RWPE2 (cell line): Measurements from ENCODE around the gene IFT57.

Source experiments
- ATAC-seq: fragments of 200-7000 bp; cut with Tn5 transposase; 3 replicates; pipeline ENCODE4 v1.9.1; 2021; ENCODE audit warnings: low read depth
- DNase-seq: peaks from one replicate; pipeline ENCODE4 v3.0.0-alpha.2; 2020; ENCODE audit warnings: low spot score
- H3K27ac ChIP-seq: fragments of 450-650 bp; 2 replicates; pipeline ENCODE4 v1.5.1; 2017; ENCODE audit warnings: mild to moderate bottlenecking; ENCODE audit not compliant: poor library complexity, severe bottlenecking
- H3K27me3 ChIP-seq: fragments of 250-450 bp; sonication (Bioruptor Pico); 2 replicates; pipeline ENCODE4 v1.5.1; 2021; ENCODE audit warnings: mild to moderate bottlenecking, moderate library complexity; ENCODE audit not compliant: insufficient read depth, poor library complexity, severe bottlenecking
- H3K36me3 ChIP-seq: fragments of 250-450 bp; sonication (Bioruptor Pico); 2 replicates; pipeline ENCODE4 v1.5.1; 2020; ENCODE audit warnings: low read depth, mild to moderate bottlenecking, moderate library complexity
- H3K4me1 ChIP-seq: fragments of 250-450 bp; sonication (Bioruptor Pico); 2 replicates; pipeline ENCODE4 v1.5.1; 2021; ENCODE audit warnings: mild to moderate bottlenecking, moderate library complexity; ENCODE audit not compliant: insufficient read depth, poor library complexity, severe bottlenecking
- H3K4me3 ChIP-seq: fragments of 250-450 bp; sonication (Bioruptor Pico); 2 replicates; pipeline ENCODE4 v1.5.1; 2021; ENCODE audit warnings: mild to moderate bottlenecking, moderate library complexity; ENCODE audit not compliant: severe bottlenecking
- H3K9me3 ChIP-seq: fragments of 250-450 bp; sonication (Bioruptor Pico); 2 replicates; pipeline ENCODE4 v1.5.1; 2021; ENCODE audit warnings: mild to moderate bottlenecking, moderate library complexity; ENCODE audit not compliant: severe bottlenecking
- TF ChIP-seq, protein P1 (sequence below): fragments of 450-650 bp; IDR thresholded peaks from one replicate; pipeline ENCODE4 v1.5.1; 2017; ENCODE audit warnings: mild to moderate bottlenecking, moderate library complexity; ENCODE audit not compliant: poor library complexity, severe bottlenecking

Gene IFT57

DNA sequence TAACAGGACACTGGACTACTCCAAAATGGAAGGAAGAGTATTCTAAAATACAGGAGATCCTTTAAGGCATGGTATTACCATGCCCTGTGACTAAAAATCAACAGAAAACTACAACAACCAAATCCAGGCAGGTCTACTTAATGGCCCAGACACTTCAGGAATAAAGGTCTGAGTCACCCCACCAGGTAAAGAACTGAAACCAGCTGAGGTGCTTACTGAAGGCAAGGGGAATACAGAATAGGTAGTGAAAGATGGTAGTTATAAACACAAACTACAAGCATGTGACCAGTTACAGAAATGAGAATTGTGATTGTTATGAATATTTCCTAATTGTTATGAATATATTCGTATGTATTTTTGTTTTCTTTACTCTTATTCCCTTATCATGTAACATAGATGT is 13.4 kb downstream of the IFT57 start:
- Histone ChIP-seq H3K27me3 (no peaks in the 10 kb centered on the region), H3K4me1 (no peaks in the 10 kb centered on the region), H3K9me3 (no peaks in the 10 kb centered on the region), H3K27ac (no peak overlapping the region), H3K36me3 (peaks cover 22% of the 10 kb centered on the region), H3K4me3 (no peak overlapping the region)
- ATAC-seq: no peak
- DNase-seq: no peak
- TF ChIP-seq, protein P1, sequence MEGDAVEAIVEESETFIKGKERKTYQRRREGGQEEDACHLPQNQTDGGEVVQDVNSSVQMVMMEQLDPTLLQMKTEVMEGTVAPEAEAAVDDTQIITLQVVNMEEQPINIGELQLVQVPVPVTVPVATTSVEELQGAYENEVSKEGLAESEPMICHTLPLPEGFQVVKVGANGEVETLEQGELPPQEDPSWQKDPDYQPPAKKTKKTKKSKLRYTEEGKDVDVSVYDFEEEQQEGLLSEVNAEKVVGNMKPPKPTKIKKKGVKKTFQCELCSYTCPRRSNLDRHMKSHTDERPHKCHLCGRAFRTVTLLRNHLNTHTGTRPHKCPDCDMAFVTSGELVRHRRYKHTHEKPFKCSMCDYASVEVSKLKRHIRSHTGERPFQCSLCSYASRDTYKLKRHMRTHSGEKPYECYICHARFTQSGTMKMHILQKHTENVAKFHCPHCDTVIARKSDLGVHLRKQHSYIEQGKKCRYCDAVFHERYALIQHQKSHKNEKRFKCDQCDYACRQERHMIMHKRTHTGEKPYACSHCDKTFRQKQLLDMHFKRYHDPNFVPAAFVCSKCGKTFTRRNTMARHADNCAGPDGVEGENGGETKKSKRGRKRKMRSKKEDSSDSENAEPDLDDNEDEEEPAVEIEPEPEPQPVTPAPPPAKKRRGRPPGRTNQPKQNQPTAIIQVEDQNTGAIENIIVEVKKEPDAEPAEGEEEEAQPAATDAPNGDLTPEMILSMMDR: no peak

DNA sequence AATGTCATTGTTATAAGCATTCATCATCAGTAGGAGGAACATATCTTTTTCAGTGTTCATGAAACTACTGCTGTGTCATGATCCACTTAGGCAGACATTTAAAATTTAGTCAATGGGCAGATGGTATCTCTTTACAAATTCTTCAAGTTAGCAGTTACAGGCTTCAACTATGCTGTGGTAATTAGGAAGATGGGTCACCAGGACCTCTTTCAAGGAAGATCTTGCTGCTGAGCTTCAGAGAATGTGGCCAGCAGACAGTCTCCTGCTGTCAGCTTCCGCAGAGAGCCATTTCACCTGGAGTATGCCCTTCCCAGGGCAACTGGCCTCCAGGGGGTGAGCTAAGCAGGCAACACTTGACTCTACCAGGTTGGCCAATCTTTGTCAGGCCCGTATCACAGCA is 19.4 kb downstream of the IFT57 start:
- Histone ChIP-seq H3K4me1 (no peaks in the 10 kb centered on the region), H3K27me3 (no peaks in the 10 kb centered on the region), H3K27ac (no peak overlapping the region), H3K36me3 (peaks cover 8% of the 10 kb centered on the region; the same call in 1 of the 2 replicates), H3K4me3 (no peak overlapping the region), H3K9me3 (no peaks in the 10 kb centered on the region)
- no peak for DNase-seq
- TF ChIP-seq, protein P1: no peak
- no peak for ATAC-seq

DNA sequence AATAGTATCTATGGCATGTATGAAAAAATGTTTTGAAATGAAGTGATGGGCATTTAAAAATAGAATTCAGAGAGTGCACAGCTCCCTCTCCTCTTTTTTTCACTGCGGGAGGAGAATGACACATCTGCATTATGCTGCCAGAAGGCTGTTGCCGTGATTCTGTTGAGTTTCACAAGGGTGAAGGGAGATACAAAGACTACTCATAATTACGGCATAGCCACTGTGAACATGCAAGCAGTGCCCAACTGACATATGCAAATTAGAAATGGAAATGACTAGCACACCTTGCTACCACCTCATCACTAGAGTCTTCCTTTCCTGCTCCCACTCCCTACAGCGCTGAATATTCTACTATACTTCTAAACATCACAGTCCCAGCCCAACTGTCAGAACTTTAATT is 20.1 kb downstream of the IFT57 start:
- no peaks in the 10 kb centered on the region for H3K9me3 ChIP-seq
- H3K4me1 ChIP-seq: no peaks in the 10 kb centered on the region
- no peak overlapping the region for H3K27ac ChIP-seq
- no peak overlapping the region for H3K4me3 ChIP-seq
- ATAC-seq (no peak), DNase-seq (no peak)
- peaks cover 8% of the 10 kb centered on the region; the same call in 1 of the 2 replicates for H3K36me3 ChIP-seq
- TF ChIP-seq, protein P1: no peak
- H3K27me3 ChIP-seq: no peaks in the 10 kb centered on the region

DNA sequence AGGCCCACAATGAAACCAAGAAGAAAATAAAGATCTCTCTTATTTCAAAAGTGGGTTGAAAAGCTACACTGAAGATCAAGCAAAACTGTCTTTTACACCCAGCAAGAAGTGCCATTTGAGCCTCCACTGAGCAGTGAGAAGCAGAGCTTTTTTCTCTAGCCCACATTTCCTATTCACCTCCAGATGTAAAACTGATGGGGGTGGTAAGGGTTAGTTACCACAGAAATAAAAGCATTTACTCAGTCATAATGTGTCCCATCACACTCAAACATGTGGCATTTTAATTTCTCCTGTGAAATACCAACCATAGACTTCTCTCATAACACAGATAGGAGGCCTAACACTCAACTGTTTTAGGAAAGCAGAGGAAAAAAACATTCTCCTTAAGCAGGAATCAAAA is 21.0 kb downstream of the IFT57 start:
- no peak for DNase-seq
- Histone ChIP-seq H3K36me3 (peaks cover 2% of the 10 kb centered on the region; the same call in 1 of the 2 replicates), H3K4me3 (no peak overlapping the region), H3K9me3 (no peaks in the 10 kb centered on the region), H3K27me3 (no peaks in the 10 kb centered on the region), H3K27ac (no peak overlapping the region), H3K4me1 (no peaks in the 10 kb centered on the region)
- ATAC-seq: no peak
- TF ChIP-seq, protein P1: no peak

DNA sequence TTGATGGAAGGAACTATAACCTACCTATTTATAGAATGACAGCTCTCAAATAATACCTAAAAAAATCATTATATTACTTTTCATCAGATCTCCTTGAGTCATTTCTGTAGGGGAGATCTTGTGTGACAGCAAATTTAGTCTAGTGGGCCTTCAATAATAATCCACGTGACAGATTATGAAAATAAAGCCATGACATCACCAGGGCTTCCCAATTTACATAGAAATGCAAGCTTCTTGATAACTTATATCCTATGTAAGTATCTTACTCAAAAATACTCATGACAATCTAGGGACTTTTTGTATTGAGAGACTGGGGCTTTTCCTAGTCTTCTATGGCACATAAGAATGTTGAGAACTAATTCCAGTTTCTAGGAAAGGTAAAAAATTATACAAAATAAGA is 21.6 kb downstream of the IFT57 start:
- H3K27me3 ChIP-seq: no peaks in the 10 kb centered on the region
- TF ChIP-seq, protein P1: no peak
- no peak overlapping the region for H3K27ac ChIP-seq
- no peak for DNase-seq
- H3K36me3 ChIP-seq: no peaks in the 10 kb centered on the region; the same call in 1 of the 2 replicates
- H3K4me1 ChIP-seq: no peaks in the 10 kb centered on the region
- ATAC-seq: no peak
- H3K9me3 ChIP-seq: no peaks in the 10 kb centered on the region
- H3K4me3 ChIP-seq: no peak overlapping the region
